OCI-M2 (cell line): ENCODE results near the gene IMMP2L.

Experiments used
- DNase-seq: peaks from one replicate; lab custom pipeline; 2025; ENCODE audit not compliant: unreplicated experiment; lab: John Stamatoyannopoulos, UW

IMMP2L gene

DNA sequence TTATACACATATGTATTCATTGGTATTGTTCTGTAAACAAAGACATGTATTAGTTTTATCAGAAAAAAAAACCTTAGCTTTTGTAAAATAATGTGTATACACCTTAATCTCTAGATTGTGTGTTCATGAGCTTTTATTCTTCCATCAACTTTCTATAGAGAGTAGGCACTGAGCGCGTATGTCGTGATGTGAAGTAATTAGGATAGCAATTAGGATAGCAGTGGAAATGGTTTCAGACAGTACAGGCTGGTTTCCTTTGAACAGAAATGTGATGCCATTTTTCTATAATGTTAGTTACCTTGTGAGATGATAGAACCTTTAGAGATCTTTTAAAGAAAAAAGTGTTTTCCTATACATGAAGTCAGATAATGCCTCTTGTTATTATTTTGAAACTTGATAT, 709.0 kb downstream of the IMMP2L start:
- DNase-seq: no peak

DNA sequence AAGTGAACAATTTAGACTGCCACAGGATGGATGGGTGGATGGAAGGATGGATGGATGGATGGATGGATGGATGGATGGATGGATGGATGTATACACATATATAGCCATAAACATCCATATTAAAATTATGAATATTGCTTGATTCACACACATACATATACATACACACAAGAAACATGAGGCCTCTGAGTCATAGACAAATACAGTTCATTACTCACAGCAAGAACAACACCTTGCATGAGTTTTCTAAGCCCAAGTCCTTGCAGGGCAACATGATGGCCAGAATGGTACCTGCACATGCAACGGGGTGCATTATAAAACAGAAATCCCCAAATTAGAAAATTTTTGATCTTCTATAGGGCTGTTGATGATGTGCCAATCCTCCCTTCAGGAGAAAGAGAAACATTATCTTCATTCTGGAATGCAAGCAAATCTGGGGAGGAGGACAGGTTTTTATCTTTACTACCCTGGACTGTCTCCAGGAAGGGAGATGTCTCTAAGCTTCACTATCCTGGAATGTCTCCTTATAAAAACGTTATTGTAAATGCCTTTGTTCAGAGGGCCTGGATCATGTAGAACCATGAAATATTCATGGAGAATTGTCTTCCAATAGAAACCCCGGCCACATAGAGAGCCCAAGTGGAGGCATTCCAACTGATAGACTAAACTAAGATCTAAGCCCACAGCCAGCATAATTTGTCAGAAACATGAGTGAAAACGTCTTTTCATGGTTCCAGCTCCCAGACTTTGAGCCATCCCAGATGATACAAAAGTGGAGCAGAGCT, 709.9 kb downstream of the IMMP2L start:
- no peak for DNase-seq

DNA sequence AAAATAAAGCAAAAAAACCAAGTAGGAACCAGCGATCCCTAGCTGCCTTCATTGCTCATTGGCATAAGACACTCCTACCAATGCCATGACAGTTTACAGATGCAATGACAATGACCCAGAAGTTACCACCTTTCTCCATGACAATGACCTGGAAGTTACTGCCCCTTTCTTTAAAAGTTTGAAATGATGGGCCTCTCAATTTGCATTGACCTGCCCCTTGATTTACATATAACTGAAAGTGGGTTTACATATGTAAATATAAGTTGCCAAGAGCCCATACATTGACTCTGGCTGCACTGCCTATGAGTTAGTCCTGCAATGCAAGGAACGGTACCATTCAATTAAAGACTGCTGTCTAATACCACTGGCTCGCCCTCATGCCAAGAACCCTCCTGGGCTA, 712.1 kb downstream of the IMMP2L start:
- no peak for DNase-seq

DNA sequence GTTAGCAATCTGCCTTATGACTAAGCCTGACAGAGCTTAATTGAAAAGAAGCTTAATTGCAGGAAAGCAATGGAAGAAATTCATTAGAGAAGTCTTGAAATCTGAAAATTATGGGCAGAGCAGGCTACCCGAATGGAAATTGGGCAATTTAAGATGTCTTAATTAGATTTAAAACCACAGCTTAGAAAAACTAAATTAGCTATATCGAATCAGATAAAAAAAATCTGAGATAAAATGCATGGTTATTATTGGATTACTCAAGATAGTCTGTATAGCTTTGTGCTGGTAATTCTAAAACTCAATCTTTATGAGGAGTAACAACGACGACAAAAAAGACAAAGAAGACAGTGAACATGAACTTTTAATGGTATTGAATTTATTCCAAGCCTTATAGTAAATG, 719.5 kb downstream of the IMMP2L start:
- DNase-seq: no peak

DNA sequence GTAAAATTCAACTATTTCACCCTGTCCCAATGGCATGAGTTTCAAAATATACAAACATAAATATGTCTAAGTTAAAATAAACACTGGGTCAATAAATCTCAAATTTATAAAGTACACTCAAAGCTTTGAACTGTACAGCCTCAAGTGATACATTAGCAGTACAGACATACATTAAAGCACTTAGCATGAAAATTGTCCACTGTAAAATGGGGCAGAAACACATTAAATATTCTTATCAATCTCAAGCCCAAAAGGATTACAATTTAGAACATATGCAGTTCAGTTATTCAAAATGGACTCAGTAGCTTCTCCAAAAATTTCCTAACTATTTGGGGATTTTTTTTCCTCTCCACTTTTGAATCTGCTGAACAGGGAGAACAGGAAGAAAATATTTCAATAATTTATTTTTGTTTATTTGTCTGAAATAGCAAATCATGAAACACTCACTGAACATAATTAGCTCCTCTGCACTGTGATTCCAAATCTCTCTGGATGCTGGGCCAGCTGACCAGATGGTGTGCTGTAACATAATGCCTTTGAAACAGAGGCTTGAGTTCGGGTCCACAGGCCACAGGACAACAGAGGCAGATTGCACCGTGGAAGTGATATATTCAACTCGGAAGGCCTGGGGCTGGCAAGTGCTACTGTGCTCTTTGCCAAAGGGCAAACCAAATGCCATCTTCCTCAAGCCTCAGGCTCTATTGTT, 720.3 kb downstream of the IMMP2L start:
- DNase-seq: no peak

DNA sequence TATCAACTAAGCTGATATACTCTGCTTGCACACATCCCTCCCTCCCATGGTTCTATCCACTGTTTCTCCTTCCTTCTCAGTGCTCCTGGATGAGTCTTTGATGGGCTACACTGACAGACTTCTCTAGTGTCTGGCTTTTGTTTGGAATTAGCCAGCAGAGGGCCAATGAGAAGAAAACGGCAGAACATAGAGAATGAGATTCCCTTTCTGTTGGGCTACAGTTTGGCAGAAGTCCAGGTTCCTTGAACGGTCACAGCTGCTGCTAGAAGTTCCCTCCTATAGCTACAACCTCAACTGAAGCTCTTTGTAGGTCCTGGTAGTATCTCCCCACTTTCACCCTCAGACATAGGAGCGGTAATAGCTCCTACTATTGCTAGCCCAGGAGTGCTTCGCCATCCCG, 722.4 kb downstream of the IMMP2L start:
- DNase-seq: no peak

GRCh38 chr7:110835849-110836248, 726.4 kb downstream of the IMMP2L start:
- DNase-seq: no peak

- no peak for DNase-seq
These were observed 727.1 kb downstream of the IMMP2L start for GRCh38 chr7:110835218-110835617.

- DNase-seq: no peak
These were observed 730.9 kb downstream of the IMMP2L start for GRCh38 chr7:110831419-110831818.

DNA sequence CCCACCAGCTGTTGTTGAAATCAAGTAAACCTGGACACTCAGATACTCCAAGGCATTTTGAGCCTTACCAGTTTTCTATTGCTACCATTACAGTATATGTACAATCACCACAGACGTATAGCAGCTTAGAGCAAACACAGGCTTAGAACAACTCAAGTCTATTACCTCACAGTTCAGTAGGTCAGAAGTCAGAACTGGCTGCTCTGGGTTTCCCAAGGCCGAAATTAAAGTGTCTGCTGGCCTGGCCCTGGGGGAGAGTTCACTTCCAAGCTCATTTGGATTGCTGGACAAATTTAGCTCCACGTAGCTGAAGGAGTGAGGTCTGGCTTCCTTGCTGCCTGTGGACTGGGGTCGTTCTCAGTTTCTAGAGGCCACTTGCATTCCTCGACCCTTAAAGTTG, 731.5 kb downstream of the IMMP2L start:
- no peak for DNase-seq

GRCh38 chr7:110827936-110828335, 734.4 kb downstream of the IMMP2L start:
- DNase-seq: no peak

GRCh38 chr7:110827287-110827855, 734.9 kb downstream of the IMMP2L start:
- DNase-seq: no peak

DNA sequence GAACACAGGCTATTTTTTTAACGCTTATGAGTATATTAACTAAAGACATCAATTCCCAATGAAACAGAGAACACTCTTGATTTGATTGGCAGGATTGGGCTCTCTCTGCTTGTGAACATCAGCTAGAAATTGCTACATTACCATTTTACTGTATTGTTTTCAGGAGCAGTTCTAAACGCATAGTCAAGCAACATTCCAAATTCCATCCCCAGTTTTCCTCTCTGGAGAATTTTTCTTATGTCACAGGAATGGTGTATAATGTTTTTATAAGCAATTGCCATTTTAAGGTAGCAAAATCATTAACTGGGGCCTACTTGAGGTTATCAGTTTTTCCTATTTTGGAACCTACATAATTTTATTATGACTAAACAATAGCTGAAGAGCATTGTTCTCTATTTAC, 748.3 kb downstream of the IMMP2L start:
- DNase-seq: no peak

- DNase-seq: no peak
These were observed 752.5 kb downstream of the IMMP2L start for GRCh38 chr7:110809832-110810231.

DNA sequence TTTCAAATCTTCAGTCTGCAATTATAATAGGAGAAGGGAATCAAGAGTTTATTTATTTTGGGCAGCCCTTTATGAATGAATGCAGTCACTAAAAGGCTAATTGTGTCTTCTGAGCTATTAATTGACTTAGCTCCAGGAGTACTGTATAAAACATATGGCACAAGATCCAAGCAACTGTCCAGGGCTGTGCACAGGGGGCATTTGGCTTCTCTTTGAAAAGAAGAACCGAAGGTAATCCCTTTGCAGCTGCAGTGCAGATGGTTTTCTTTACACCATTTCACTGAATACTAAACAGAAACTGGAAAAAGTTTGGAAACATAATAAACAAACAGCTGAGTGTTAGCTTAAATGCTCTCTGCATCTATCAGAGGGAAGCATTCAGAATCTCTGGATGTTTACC, 753.9 kb downstream of the IMMP2L start:
- no peak for DNase-seq

- no peak for DNase-seq
These were observed 757.8 kb downstream of the IMMP2L start for GRCh38 chr7:110804501-110804900.

- DNase-seq: no peak
These were observed 758.6 kb downstream of the IMMP2L start for GRCh38 chr7:110803602-110804143.

GRCh38 chr7:110801502-110801901, 760.8 kb downstream of the IMMP2L start:
- no peak for DNase-seq

GRCh38 chr7:110800984-110801383, 761.3 kb downstream of the IMMP2L start:
- DNase-seq: no peak

DNA sequence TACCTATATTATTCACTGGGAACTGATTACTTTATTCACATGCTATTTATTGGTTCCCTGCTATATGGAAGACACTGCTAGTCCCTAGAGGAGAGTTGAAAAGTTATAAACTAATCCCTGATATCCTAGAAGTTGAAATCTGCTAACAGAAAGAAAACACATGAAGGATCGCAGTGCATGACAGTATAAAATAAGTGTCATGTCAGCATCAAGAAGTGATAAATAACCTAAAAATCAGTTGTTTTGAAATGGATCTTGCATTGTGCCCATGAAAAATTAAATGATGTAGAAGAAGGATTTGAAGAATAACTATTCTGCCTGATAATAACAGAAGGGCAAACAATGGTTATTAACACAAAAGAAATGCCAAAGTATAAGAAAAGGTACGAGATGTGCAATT, 764.6 kb downstream of the IMMP2L start:
- DNase-seq: no peak

GRCh38 chr7:110790992-110791391, 771.3 kb downstream of the IMMP2L start:
- DNase-seq: no peak
